C4-2B (cell line): ENCODE measurements around the gene HERC4.

Experiments used
- ZFX ChIP-seq: fragments of 450-650 bp; IDR thresholded peaks from 2 replicates; pipeline ENCODE4 v1.6.1; 2017
- TF ChIP-seq, protein P1 (sequence below): fragments of 450-650 bp; conservative IDR thresholded peaks from 2 replicates; pipeline ENCODE4 v1.5.1; 2017; ENCODE audit warnings: mild to moderate bottlenecking

DNA sequence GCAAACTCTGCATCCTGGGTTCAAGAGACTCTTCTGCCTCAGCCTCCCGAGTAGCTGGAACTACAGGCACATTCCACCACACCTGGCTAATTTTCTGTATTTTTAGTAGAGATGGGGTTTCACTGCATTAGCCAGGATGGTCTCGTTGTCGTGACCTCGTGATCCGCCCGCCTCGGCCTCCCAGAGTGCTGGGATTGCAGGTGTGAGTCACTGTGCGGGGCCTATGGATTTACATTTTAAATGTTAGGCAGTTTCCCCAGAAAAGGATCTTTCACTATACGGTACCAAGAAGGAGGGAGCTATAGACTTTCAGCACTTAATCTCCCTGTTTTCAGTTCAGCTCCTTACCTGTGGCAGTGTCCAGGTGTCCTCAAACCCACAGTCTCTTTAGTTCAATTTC lies 139.9 kb downstream of the HERC4 start:
- TF ChIP-seq, protein P1, sequence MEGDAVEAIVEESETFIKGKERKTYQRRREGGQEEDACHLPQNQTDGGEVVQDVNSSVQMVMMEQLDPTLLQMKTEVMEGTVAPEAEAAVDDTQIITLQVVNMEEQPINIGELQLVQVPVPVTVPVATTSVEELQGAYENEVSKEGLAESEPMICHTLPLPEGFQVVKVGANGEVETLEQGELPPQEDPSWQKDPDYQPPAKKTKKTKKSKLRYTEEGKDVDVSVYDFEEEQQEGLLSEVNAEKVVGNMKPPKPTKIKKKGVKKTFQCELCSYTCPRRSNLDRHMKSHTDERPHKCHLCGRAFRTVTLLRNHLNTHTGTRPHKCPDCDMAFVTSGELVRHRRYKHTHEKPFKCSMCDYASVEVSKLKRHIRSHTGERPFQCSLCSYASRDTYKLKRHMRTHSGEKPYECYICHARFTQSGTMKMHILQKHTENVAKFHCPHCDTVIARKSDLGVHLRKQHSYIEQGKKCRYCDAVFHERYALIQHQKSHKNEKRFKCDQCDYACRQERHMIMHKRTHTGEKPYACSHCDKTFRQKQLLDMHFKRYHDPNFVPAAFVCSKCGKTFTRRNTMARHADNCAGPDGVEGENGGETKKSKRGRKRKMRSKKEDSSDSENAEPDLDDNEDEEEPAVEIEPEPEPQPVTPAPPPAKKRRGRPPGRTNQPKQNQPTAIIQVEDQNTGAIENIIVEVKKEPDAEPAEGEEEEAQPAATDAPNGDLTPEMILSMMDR, result no peak
- no peak for TF ChIP-seq ZFX
